MM.1S (cell line): ENCODE data around the gene APLN.
A peak's percentile ranks its signal among the peaks of the same experiment; 100 is the strongest.

ENCODE experiments used
- DNase-seq: peaks from one replicate; pipeline ENCODE4 v3.0.0-alpha.2; 2015
- H2AFZ ChIP-seq: fragments of 300-600 bp; sonication (generic); 2 replicates; pipeline ENCODE4 v1.6.0; 2016; ENCODE audit warnings: antibody characterized with exemption, low read length
- H3F3A ChIP-seq: fragments of 300-600 bp; sonication (generic); 2 replicates; pipeline ENCODE4 v1.6.1; 2016; ENCODE audit warnings: mild to moderate bottlenecking, antibody characterized with exemption, low read length, moderate library complexity, mixed read lengths; ENCODE audit not compliant: insufficient read depth
- H3K27ac ChIP-seq: fragments of 300-600 bp; sonication (generic); 2 replicates; pipeline ENCODE4 v1.5.1; 2016; ENCODE audit warnings: mild to moderate bottlenecking, low read length
- H3K27me3 ChIP-seq: fragments of 300-600 bp; sonication (generic); replicated peaks from 2 replicates; pipeline ENCODE4 v1.6.0; 2016; ENCODE audit warnings: low read length; ENCODE audit not compliant: insufficient read depth
- H3K36me3 ChIP-seq: fragments of 300-600 bp; sonication (generic); replicated peaks from 2 replicates; pipeline ENCODE4 v1.6.1; 2016; ENCODE audit warnings: mild to moderate bottlenecking, low read length, mixed read lengths; ENCODE audit not compliant: insufficient read depth
- H3K4me1 ChIP-seq: fragments of 300-600 bp; sonication (generic); 2 replicates; pipeline ENCODE4 v1.6.1; 2016; ENCODE audit warnings: low read length, mixed read lengths
- H3K4me2 ChIP-seq: fragments of 300-600 bp; sonication (generic); 2 replicates; pipeline ENCODE4 v1.6.0; 2016; ENCODE audit warnings: low read depth, low read length
- H3K4me3 ChIP-seq: fragments of 300-600 bp; sonication (generic); 2 replicates; pipeline ENCODE4 v1.5.1; 2016; ENCODE audit warnings: low read length, mixed read lengths
- H3K79me2 ChIP-seq: fragments of 300-600 bp; sonication (generic); 2 replicates; pipeline ENCODE4 v1.6.1; 2016; ENCODE audit warnings: mixed run types, low read length, mixed read lengths
- H3K9ac ChIP-seq: fragments of 300-600 bp; sonication (generic); 2 replicates; pipeline ENCODE4 v1.6.1; 2016; ENCODE audit warnings: low read length, mixed read lengths
- H3K9me2 ChIP-seq: fragments of 300-600 bp; sonication (generic); replicated peaks from 2 replicates; pipeline ENCODE4 v1.6.1; 2016; ENCODE audit warnings: mild to moderate bottlenecking, low read length, mixed read lengths; ENCODE audit not compliant: insufficient read depth
- H3K9me3 ChIP-seq: fragments of 300-600 bp; sonication (generic); replicated peaks from 2 replicates; pipeline ENCODE4 v1.6.1; 2016; ENCODE audit warnings: mild to moderate bottlenecking, low read length, mixed read lengths; ENCODE audit not compliant: insufficient read depth
- H4K20me1 ChIP-seq: fragments of 300-600 bp; sonication (generic); 2 replicates; pipeline ENCODE4 v1.6.1; 2016; ENCODE audit warnings: mild to moderate bottlenecking, low read length, moderate library complexity, mixed read lengths; ENCODE audit not compliant: insufficient read depth
- EZH2 ChIP-seq: fragments of 300-600 bp; sonication (generic); optimal IDR thresholded peaks from 2 replicates; pipeline ENCODE3; 2017; ENCODE audit warnings: low read depth, mild to moderate bottlenecking, antibody characterized with exemption, low read length, mixed read lengths
- EZH2phosphoT487 ChIP-seq: fragments of 300-600 bp; sonication (generic); IDR thresholded peaks from 2 replicates; pipeline ENCODE4 v1.6.1; 2018; ENCODE audit warnings: antibody characterized with exemption, low read length
- TF ChIP-seq, protein P1 (sequence below): fragments of 300-600 bp; sonication (generic); IDR thresholded peaks from 2 replicates; pipeline ENCODE4 v1.5.1; 2016; ENCODE audit warnings: antibody characterized with exemption, low read length, mixed read lengths

APLN gene

DNA sequence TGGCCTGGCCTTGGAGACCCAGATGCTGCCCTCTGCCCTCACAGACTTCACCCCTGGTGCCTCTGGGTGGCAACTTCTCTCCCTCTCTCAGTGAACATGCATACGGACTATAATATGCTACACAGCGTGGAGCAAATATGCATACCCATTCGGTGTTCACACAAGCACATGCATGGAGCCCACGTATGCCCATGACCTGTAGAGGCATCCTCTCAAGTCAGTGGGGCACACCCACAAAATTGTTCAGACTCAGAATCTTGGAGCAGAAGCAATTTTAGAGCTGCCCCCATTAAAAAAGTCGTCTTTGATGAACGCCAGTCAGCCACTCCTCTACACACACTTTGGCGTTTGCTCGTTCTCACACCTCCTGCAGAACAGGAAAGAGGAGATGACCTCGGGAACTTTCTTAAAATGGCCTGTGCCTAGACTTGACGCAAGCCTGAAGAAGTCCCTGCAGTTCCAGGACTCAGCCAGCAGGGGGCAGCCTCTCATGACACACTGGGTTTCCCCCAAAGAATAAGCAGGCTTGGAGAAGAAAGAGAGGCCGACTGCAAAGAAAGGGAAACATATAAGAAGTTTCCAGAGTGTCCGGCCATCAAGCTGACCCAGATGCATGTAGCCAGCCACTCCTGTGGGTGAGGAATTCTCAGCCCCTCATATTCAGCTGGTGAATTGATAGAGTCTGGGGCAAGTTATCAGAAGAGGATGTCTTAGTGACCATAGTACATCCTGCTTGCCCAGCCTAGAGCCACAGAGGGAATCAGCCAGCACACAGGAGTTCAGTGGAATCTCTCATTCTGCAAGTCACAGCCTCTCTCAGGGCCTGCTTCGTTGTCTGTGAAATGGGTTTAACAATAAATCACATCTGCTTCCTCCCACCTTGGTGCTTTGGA lies 17.3 kb downstream of the APLN start:
- peak; percentile 77 for DNase-seq
- TF ChIP-seq EZH2 = no peak
- TF ChIP-seq, protein P1, sequence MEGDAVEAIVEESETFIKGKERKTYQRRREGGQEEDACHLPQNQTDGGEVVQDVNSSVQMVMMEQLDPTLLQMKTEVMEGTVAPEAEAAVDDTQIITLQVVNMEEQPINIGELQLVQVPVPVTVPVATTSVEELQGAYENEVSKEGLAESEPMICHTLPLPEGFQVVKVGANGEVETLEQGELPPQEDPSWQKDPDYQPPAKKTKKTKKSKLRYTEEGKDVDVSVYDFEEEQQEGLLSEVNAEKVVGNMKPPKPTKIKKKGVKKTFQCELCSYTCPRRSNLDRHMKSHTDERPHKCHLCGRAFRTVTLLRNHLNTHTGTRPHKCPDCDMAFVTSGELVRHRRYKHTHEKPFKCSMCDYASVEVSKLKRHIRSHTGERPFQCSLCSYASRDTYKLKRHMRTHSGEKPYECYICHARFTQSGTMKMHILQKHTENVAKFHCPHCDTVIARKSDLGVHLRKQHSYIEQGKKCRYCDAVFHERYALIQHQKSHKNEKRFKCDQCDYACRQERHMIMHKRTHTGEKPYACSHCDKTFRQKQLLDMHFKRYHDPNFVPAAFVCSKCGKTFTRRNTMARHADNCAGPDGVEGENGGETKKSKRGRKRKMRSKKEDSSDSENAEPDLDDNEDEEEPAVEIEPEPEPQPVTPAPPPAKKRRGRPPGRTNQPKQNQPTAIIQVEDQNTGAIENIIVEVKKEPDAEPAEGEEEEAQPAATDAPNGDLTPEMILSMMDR = peak; percentile 96
- Histone ChIP-seq H3F3A (no peaks in the 10 kb centered on the region), H4K20me1 (no peaks in the 10 kb centered on the region), H3K4me1 (no peaks in the 10 kb centered on the region; the same call in 1 of the 2 replicates), H3K27me3 (no peaks in the 10 kb centered on the region), H2AFZ (peak overlapping the region; percentile 67), H3K4me3 (no peak overlapping the region), H3K36me3 (no peaks in the 10 kb centered on the region), H3K4me2 (peak overlapping the region; percentile 41), H3K27ac (no peak overlapping the region), H3K79me2 (no peaks in the 10 kb centered on the region), H3K9me2 (no peaks in the 10 kb centered on the region), H3K9ac (no peak overlapping the region), H3K9me3 (no peaks in the 10 kb centered on the region)

DNA sequence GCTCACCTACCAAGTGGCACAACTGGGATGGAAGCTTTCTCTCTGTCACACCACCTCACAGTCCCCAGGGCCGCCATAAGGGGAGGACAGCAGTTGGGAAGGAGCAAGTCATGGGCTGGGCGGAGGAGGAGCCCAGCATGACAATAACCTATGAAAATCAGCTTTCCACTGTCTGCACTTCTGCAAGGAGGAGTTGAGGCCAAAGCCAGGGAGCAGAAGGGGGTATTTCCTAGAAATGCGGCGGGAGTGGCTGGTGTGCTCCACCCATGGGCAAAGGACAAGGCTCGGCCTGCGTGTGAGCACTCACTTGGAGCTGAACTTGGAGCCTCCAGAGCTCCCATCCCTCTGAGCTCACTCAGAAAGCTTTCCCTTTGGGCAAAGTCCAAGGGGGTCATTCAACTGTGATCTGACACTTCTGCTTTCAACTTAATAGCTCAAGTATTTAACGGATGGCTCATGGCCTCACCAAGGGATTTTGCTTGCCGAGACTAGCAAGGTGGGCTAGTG lies 18.5 kb downstream of the APLN start:
- Histone ChIP-seq H4K20me1 (no peaks in the 10 kb centered on the region), H3K4me2 (no peak overlapping the region), H3K36me3 (no peaks in the 10 kb centered on the region), H3K9me2 (no peaks in the 10 kb centered on the region), H3F3A (no peaks in the 10 kb centered on the region), H3K4me1 (no peaks in the 10 kb centered on the region; the same call in 1 of the 2 replicates), H3K79me2 (no peaks in the 10 kb centered on the region), H3K9me3 (no peaks in the 10 kb centered on the region), H3K27ac (no peak overlapping the region), H3K27me3 (no peaks in the 10 kb centered on the region), H2AFZ (no peak overlapping the region), H3K4me3 (no peak overlapping the region), H3K9ac (no peak overlapping the region)
- TF ChIP-seq, protein P1 = no peak
- TF ChIP-seq EZH2 (no peak), EZH2phosphoT487 (no peak)
- no peak for DNase-seq

DNA sequence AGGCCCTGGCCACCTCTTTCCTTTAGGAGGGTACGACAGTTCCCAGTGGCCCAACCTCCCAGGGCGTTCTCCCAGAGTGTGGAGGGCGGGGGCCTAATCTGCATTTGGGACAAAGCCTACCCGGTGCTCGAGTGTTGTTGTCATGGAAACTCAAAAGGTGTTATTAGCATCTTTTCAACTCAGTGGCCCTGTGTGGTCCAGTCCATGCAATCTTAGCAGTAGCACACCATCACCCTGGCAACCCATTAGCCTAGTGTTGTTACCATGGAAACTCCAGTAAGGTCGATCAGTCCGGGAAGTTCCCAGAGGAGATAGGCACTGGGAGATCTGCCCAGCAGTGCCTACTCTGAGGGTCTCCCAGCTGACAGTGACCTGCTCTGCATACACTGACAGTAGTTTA lies 20.2 kb downstream of the APLN start:
- Histone ChIP-seq H3K27ac (no peak overlapping the region), H3F3A (no peaks in the 10 kb centered on the region), H3K9ac (no peak overlapping the region), H3K4me1 (no peaks in the 10 kb centered on the region; the same call in 1 of the 2 replicates), H3K4me3 (no peak overlapping the region), H3K9me2 (no peaks in the 10 kb centered on the region), H3K36me3 (no peaks in the 10 kb centered on the region), H3K4me2 (no peak overlapping the region), H4K20me1 (no peaks in the 10 kb centered on the region), H3K79me2 (no peaks in the 10 kb centered on the region), H3K27me3 (no peaks in the 10 kb centered on the region), H2AFZ (no peak overlapping the region), H3K9me3 (no peaks in the 10 kb centered on the region)
- no peak for DNase-seq
- TF ChIP-seq EZH2 = no peak

DNA sequence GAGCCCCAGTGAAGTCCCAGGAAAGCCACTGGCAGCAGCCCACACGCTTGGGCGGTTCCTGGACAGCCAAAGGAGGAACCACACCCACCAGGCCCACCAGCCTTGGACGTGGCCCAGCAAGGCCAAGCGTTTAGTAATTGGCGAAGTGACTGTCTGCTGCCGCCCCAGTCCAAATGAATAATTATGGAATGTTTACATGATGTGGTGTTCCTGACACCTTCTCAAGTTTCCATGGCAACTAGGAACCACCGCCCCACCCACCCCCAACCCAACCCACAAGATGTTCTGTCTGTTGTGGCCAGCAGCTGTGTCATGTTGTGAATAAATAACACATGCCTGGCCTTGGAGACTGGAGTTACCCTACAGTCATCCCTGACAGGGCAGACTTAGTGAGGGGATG lies 22.3 kb downstream of the APLN start:
- TF ChIP-seq, protein P1 = no peak
- TF ChIP-seq EZH2phosphoT487 (no peak), EZH2 (no peak)
- Histone ChIP-seq H3K9me2 (no peaks in the 10 kb centered on the region), H3K4me1 (no peaks in the 10 kb centered on the region), H2AFZ (no peak overlapping the region), H4K20me1 (no peaks in the 10 kb centered on the region), H3K27ac (no peak overlapping the region), H3K27me3 (no peaks in the 10 kb centered on the region), H3F3A (no peaks in the 10 kb centered on the region), H3K36me3 (no peaks in the 10 kb centered on the region), H3K9ac (no peak overlapping the region), H3K79me2 (no peaks in the 10 kb centered on the region), H3K4me2 (no peak overlapping the region), H3K4me3 (no peak overlapping the region), H3K9me3 (no peaks in the 10 kb centered on the region)
- no peak for DNase-seq
